Neural cell (in vitro differentiated cells): ENCODE measurements around the gene AHNAK. TPM values are rescaled to one million over a fixed set of nuclear protein-coding genes. Genes with fewer than 3 reads are reported as not detected.

Source experiments
- H2AFZ ChIP-seq: fragments of 200-600, 300-800 bp; sonication (generic), shearing (Covaris generic); 2 replicates; pipeline ENCODE4 v1.6.0; 2014; ENCODE audit warnings: low read depth, mild to moderate bottlenecking, antibody characterized with exemption, low read length, moderate library complexity
- H3F3A ChIP-seq: fragments of 200-600 bp; shearing (Covaris generic); 2 replicates; pipeline ENCODE4 v1.6.1; 2016; ENCODE audit warnings: mild to moderate bottlenecking, moderate library complexity, mixed read lengths, antibody characterized with exemption, low read length; ENCODE audit not compliant: insufficient read depth, poor library complexity, severe bottlenecking
- H3K27ac ChIP-seq: fragments of 200-600, 300-800 bp; sonication (generic), shearing (Covaris generic); 2 replicates; pipeline ENCODE4 v1.5.1; 2014; ENCODE audit warnings: mild to moderate bottlenecking, low read length, moderate library complexity
- H3K27me3 ChIP-seq: fragments of 300-800, 200-600 bp; sonication (generic), shearing (Covaris generic); 2 replicates; pipeline ENCODE4 v1.6.0; 2014; ENCODE audit warnings: mild to moderate bottlenecking, low read depth, low read length, moderate library complexity; ENCODE audit not compliant: insufficient read depth
- H3K36me3 ChIP-seq: fragments of 300-800, 200-600 bp; sonication (generic), shearing (Covaris generic); 2 replicates; pipeline ENCODE4 v1.5.1; 2014; ENCODE audit warnings: mild to moderate bottlenecking, antibody characterized with exemption, low read length, moderate library complexity; ENCODE audit not compliant: insufficient read depth
- H3K4me2 ChIP-seq: fragments of 300-800, 200-600 bp; sonication (generic), shearing (Covaris generic); 2 replicates; pipeline ENCODE4 v1.6.0; 2014; ENCODE audit warnings: mild to moderate bottlenecking, low read length
- H3K4me3 ChIP-seq: fragments of 300-800, 200-600 bp; sonication (generic), shearing (Covaris generic); 2 replicates; pipeline ENCODE4 v1.5.1; 2014; ENCODE audit warnings: mild to moderate bottlenecking, low read length, moderate library complexity
- H3K79me2 ChIP-seq: fragments of 200-600 bp; shearing (Covaris generic); replicated peaks from 2 replicates; pipeline ENCODE4 v1.6.0; 2014; ENCODE audit warnings: mild to moderate bottlenecking, low read length, moderate library complexity; ENCODE audit not compliant: insufficient read depth
- H3K9ac ChIP-seq: fragments of 300-800, 200-600 bp; sonication (generic), shearing (Covaris generic); 2 replicates; pipeline ENCODE4 v1.6.1; 2016; ENCODE audit warnings: mild to moderate bottlenecking, low read length, mixed read lengths
- H3K9me2 ChIP-seq: fragments of 200-600 bp; shearing (Covaris generic); 2 replicates; pipeline ENCODE4 v1.6.1; 2016; ENCODE audit warnings: mild to moderate bottlenecking, low read length, mixed read lengths; ENCODE audit not compliant: insufficient read depth
- H3K9me3 ChIP-seq: fragments of 200-600, 300-800 bp; sonication (generic), shearing (Covaris generic); 2 replicates; pipeline ENCODE4 v1.6.1; 2016; ENCODE audit warnings: mild to moderate bottlenecking, mixed run types, low read length, moderate library complexity, mixed read lengths
- H4K20me1 ChIP-seq: fragments of 200-600 bp; shearing (Covaris generic); 2 replicates; pipeline ENCODE4 v1.6.1; 2016; ENCODE audit warnings: mild to moderate bottlenecking, mixed run types; ENCODE audit not compliant: insufficient read depth
- CTCF ChIP-seq: fragments of 450-650 bp; IDR thresholded peaks from 2 replicates; pipeline ENCODE4 v1.5.1; 2014; ENCODE audit warnings: antibody characterized with exemption, mild to moderate bottlenecking, moderate library complexity; ENCODE audit not compliant: poor library complexity, severe bottlenecking
- EP300 ChIP-seq: fragments of 450-650 bp; conservative IDR thresholded peaks from 2 replicates; pipeline ENCODE4 v1.6.1; 2014; ENCODE audit warnings: antibody characterized with exemption, mild to moderate bottlenecking, moderate library complexity; ENCODE audit not compliant: poor library complexity, severe bottlenecking
- EZH2 ChIP-seq: fragments of 200-600, 300-800 bp; shearing (Covaris generic), sonication (generic); IDR thresholded peaks from 2 replicates; pipeline ENCODE4 v1.6.1; 2014; ENCODE audit warnings: antibody characterized with exemption, low read length, borderline replicate concordance, mild to moderate bottlenecking; ENCODE audit not compliant: insufficient read depth, poor library complexity, severe bottlenecking
- MXI1 ChIP-seq: fragments of 450-650 bp; conservative IDR thresholded peaks from 2 replicates; pipeline ENCODE4 v1.6.1; 2014; ENCODE audit warnings: antibody characterized with exemption, mild to moderate bottlenecking; ENCODE audit not compliant: poor library complexity, severe bottlenecking
- POLR2AphosphoS5 ChIP-seq: IDR thresholded peaks from 2 replicates; pipeline ENCODE4 v1.6.1; 2012
- RAD21 ChIP-seq: fragments of 450-650 bp; conservative IDR thresholded peaks from 2 replicates; pipeline ENCODE4 v1.6.1; 2014; ENCODE audit warnings: antibody characterized with exemption, mild to moderate bottlenecking, moderate library complexity
- REST ChIP-seq: IDR thresholded peaks from 2 replicates; pipeline ENCODE4 v1.6.1; 2012; ENCODE audit warnings: borderline replicate concordance
- SMC3 ChIP-seq: fragments of 450-650 bp; conservative IDR thresholded peaks from 2 replicates; pipeline ENCODE4 v1.6.1; 2014; ENCODE audit warnings: antibody characterized with exemption, mild to moderate bottlenecking, moderate library complexity; ENCODE audit not compliant: poor library complexity
- TAF1 ChIP-seq: IDR thresholded peaks from 2 replicates; pipeline ENCODE4 v1.6.1; 2012; ENCODE audit warnings: low read depth
- polyA plus RNA-seq: library from polyadenylated mRNA; depleted of rRNA; stranded (reverse); fragments of >200 nt; gene quantifications from 2 replicates; pipeline ENCODE4 v1.2.3, GENCODE V29; 2014

The AHNAK gene
- polyA plus RNA-seq, 1 donor from 2014 or later = 0.11 TPM

GRCh38 chr11:62500650-62501030 is 46.0 kb downstream of the AHNAK start:
- no peaks in the 10 kb centered on the region for H3K9me2 ChIP-seq
- no peak overlapping the region for H3K4me3 ChIP-seq
- H3K27me3 ChIP-seq = peaks cover 8% of the 10 kb centered on the region
- no peaks in the 10 kb centered on the region for H3K79me2 ChIP-seq
- H3K4me2 ChIP-seq = no peak overlapping the region
- no peaks in the 10 kb centered on the region for H3K36me3 ChIP-seq
- no peaks in the 10 kb centered on the region for H3F3A ChIP-seq
- TF ChIP-seq EZH2 (no peak), REST (no peak), MXI1 (no peak), POLR2AphosphoS5 (no peak), TAF1 (no peak), SMC3 (no peak), CTCF (no peak), EP300 (no peak), RAD21 (no peak)
- no peak overlapping the region for H3K9ac ChIP-seq
- H2AFZ ChIP-seq = no peak overlapping the region
- H4K20me1 ChIP-seq = no peaks in the 10 kb centered on the region
- H3K9me3 ChIP-seq = no peaks in the 10 kb centered on the region
- H3K27ac ChIP-seq = no peak overlapping the region

GRCh38 chr11:62499944-62500649 is 46.5 kb downstream of the AHNAK start:
- Histone ChIP-seq H3K27me3 (peaks cover 4% of the 10 kb centered on the region), H3K27ac (no peak overlapping the region)

More at GRCh38 chr11:62499944-62500649, 46.5 kb downstream of the AHNAK start:
- Histone ChIP-seq H3K4me2 (no peak overlapping the region), H3K9ac (no peak overlapping the region), H3K79me2 (no peaks in the 10 kb centered on the region), H3K4me3 (no peak overlapping the region), H3F3A (no peaks in the 10 kb centered on the region), H2AFZ (no peak overlapping the region), H3K9me2 (no peaks in the 10 kb centered on the region), H3K9me3 (no peaks in the 10 kb centered on the region), H4K20me1 (no peaks in the 10 kb centered on the region), H3K36me3 (no peaks in the 10 kb centered on the region)
- TF ChIP-seq REST (no peak), CTCF (no peak), SMC3 (no peak), MXI1 (no peak)
